Measurements from ENCODE around the gene ATR. TPM values are rescaled to one million over a fixed set of nuclear protein-coding genes. Genes with fewer than 3 reads are reported as not detected.

The ATR gene
- total RNA-seq, 1 experiment from 2014 or later, result 24.7 TPM

DNA sequence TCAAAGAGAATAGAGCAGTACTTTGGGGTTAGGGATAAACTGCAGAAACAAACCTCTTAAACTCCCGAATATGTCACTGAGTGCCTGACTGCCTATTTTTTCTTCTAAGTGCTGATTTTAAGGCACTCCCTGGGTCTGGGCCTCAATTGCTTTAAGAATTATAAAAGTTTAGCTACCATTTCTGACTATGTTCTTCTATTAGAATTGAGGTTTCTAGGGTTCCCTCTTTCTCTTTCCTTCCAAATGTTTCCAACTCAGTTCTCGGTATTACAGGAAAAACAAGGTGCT, 46.6 kb upstream of the ATR start:
- Histone ChIP-seq H3K9me3 (ENCODE audit: control insufficient read depth in 1 of 2, insufficient read depth in 1 of 2, low read depth in 1 of 2, low read length in 2 of 2) (no peaks in the 10 kb centered on the region), H3K4me3 (replicated peaks in 1 of 2; ENCODE audit: low read depth in 1 of 2, low read length in 2 of 2) (no peak overlapping the region), H3K4me2 (ENCODE audit: low read length) (no peak overlapping the region), H3K79me2 (ENCODE audit: insufficient read depth, low read length) (no peaks in the 10 kb centered on the region; the same call in 1 of the 2 replicates), H3K27ac (ENCODE audit: low read depth, low read length) (no peak overlapping the region), H4K20me1 (ENCODE audit: insufficient read depth) (no peaks in the 10 kb centered on the region), H3K9me2 (ENCODE audit: insufficient read depth) (no peaks in the 10 kb centered on the region), H3K36me3 (ENCODE audit: control insufficient read depth in 1 of 2, insufficient read depth in 2 of 2, low read length in 2 of 2) (no peaks in the 10 kb centered on the region), H3K4me1 (ENCODE audit: control insufficient read depth in 1 of 2, insufficient read depth in 2 of 2, low read length in 2 of 2) (no peaks in the 10 kb centered on the region), H3K9ac (ENCODE audit: low read length) (no peak overlapping the region), H3K27me3 (ENCODE audit: insufficient read depth, low read length) (no peaks in the 10 kb centered on the region), H2AFZ (ENCODE audit: low read depth, low read length, poor library complexity, severe bottlenecking) (no peak overlapping the region)
- no peak for DNase-seq (ENCODE audit: low read depth, low spot score)
- ChIA-PET POLR2A (no interaction called here), CTCF (no interaction called here), RAD21 (ENCODE audit: low non-redundant PET in 1 of 2, low total read pairs in 2 of 2, uncharacterized antibody in 2 of 2, unreplicated experiment in 2 of 2) (no interaction called here)
- TF ChIP-seq, protein P1, sequence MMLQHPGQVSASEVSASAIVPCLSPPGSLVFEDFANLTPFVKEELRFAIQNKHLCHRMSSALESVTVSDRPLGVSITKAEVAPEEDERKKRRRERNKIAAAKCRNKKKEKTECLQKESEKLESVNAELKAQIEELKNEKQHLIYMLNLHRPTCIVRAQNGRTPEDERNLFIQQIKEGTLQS (IDR thresholded peaks at IDR 0.05), result no peak
- TF ChIP-seq EZH2phosphoT487 (IDR thresholded peaks at IDR 0.05; ENCODE audit: borderline replicate concordance) (no peak), CEBPB (IDR thresholded peaks at IDR 0.05; ENCODE audit: low read depth) (no peak), EZH2 (IDR thresholded peaks at IDR 0.05) (no peak), POLR2A (IDR thresholded peaks at IDR 0.05; ENCODE audit: borderline replicate concordance, extremely low read depth, insufficient read depth, insufficient read length) (no peak), EGR1 (IDR thresholded peaks at IDR 0.05; ENCODE audit: low read depth) (no peak), YY1 (IDR thresholded peaks at IDR 0.05; ENCODE audit: extremely low read depth, insufficient replicate concordance, low read depth, low read length) (no peak), SRF (IDR thresholded peaks at IDR 0.05; ENCODE audit: low read depth) (no peak), RAD21 (IDR thresholded peaks at IDR 0.05; ENCODE audit: low read depth) (no peak), POLR2AphosphoS5 (IDR thresholded peaks at IDR 0.05; ENCODE audit: low read depth, low read length) (no peak), JUND (IDR thresholded peaks at IDR 0.05) (no peak), FOSL1 (IDR thresholded peaks at IDR 0.05; ENCODE audit: low read depth) (no peak)
- TF ChIP-seq, protein P2, sequence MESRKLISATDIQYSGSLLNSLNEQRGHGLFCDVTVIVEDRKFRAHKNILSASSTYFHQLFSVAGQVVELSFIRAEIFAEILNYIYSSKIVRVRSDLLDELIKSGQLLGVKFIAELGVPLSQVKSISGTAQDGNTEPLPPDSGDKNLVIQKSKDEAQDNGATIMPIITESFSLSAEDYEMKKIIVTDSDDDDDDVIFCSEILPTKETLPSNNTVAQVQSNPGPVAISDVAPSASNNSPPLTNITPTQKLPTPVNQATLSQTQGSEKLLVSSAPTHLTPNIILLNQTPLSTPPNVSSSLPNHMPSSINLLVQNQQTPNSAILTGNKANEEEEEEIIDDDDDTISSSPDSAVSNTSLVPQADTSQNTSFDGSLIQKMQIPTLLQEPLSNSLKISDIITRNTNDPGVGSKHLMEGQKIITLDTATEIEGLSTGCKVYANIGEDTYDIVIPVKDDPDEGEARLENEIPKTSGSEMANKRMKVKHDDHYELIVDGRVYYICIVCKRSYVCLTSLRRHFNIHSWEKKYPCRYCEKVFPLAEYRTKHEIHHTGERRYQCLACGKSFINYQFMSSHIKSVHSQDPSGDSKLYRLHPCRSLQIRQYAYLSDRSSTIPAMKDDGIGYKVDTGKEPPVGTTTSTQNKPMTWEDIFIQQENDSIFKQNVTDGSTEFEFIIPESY (IDR thresholded peaks at IDR 0.05; ENCODE audit: extremely low read depth, insufficient replicate concordance, low read length), result no peak
- TF ChIP-seq, protein P3, sequence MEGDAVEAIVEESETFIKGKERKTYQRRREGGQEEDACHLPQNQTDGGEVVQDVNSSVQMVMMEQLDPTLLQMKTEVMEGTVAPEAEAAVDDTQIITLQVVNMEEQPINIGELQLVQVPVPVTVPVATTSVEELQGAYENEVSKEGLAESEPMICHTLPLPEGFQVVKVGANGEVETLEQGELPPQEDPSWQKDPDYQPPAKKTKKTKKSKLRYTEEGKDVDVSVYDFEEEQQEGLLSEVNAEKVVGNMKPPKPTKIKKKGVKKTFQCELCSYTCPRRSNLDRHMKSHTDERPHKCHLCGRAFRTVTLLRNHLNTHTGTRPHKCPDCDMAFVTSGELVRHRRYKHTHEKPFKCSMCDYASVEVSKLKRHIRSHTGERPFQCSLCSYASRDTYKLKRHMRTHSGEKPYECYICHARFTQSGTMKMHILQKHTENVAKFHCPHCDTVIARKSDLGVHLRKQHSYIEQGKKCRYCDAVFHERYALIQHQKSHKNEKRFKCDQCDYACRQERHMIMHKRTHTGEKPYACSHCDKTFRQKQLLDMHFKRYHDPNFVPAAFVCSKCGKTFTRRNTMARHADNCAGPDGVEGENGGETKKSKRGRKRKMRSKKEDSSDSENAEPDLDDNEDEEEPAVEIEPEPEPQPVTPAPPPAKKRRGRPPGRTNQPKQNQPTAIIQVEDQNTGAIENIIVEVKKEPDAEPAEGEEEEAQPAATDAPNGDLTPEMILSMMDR (IDR thresholded peaks at IDR 0.05 in 2 of 3, conservative IDR thresholded peaks at IDR 0.05 in 1 of 3; ENCODE audit: borderline replicate concordance in 1 of 3, insufficient read depth in 1 of 3, low read depth in 2 of 3, low read length in 2 of 3), result no peak
- no peak for ATAC-seq
- intact Hi-C loops (cut with micrococcal nuclease), result no loop called here
- BruUV-seq (replicated peaks), result no TSS peak

Data from HCT116 (cell line).